Fibroblast of pulmonary artery (primary cell): ENCODE results near the gene D2HGDH.

ENCODE experiments used
- DNase-seq: peaks from one replicate; pipeline ENCODE4 v3.0.0-alpha.2; 2010; ENCODE audit warnings: low read depth
- H3K4me3 ChIP-seq: replicated peaks from 2 replicates; pipeline ENCODE4 v1.5.1; 2011; ENCODE audit warnings: low read depth, mild to moderate bottlenecking, control low read depth, low read length, moderate library complexity
- CTCF ChIP-seq: IDR thresholded peaks from 2 replicates; pipeline ENCODE4 v1.5.1; 2011; ENCODE audit warnings: mild to moderate bottlenecking, control low read depth, low read length, inconsistent platforms; ENCODE audit errors: missing control alignments

The D2HGDH gene

GRCh38 chr2:241734467-241735208, at the start of gene D2HGDH:
Gene D2HGDH (plus strand): TSS chr2:241734630. CDS start chr2:241735225, 595 bp downstream.
- peak within 1 kb of the TSS; percentile 74 for H3K4me3 ChIP-seq
- TF ChIP-seq CTCF: no peak
- peak; percentile 82 for DNase-seq

GRCh38 chr2:241686324-241686649, 48.1 kb upstream of the D2HGDH start:
- DNase-seq: no peak
- TF ChIP-seq CTCF: no peak
- peak overlapping the region; percentile 81 for H3K4me3 ChIP-seq

GRCh38 chr2:241686650-241687425, 47.6 kb upstream of the D2HGDH start, which contains the start of gene DTYMK:
Gene DTYMK (minus strand): TSS chr2:241686815. CDS start chr2:241686783, 32 bp downstream.
- peak; percentile 95 for DNase-seq
- H3K4me3 ChIP-seq: peak within 1 kb of the TSS; percentile 96
- TF ChIP-seq CTCF: no peak

GRCh38 chr2:241689306-241689705, 45.1 kb upstream of the D2HGDH start:
- no peak for DNase-seq
- no peak overlapping the region for H3K4me3 ChIP-seq
- no peak for TF ChIP-seq CTCF

GRCh38 chr2:241690202-241690717, 44.2 kb upstream of the D2HGDH start:
- no peak overlapping the region for H3K4me3 ChIP-seq
- no peak for DNase-seq
- no peak for TF ChIP-seq CTCF

GRCh38 chr2:241692448-241692847, 42.0 kb upstream of the D2HGDH start:
- H3K4me3 ChIP-seq: no peak overlapping the region
- no peak for TF ChIP-seq CTCF
- peak; percentile 74 for DNase-seq
